Karpas-422 (cell line): ENCODE results near the gene PDCD2L. TPM values are rescaled to one million over a fixed set of nuclear protein-coding genes. Genes with fewer than 3 reads are reported as not detected.
A peak's percentile ranks its signal among the peaks of the same experiment; 100 is the strongest.
"Not testable (repeated sequence)": the region's sequence is repeated elsewhere in the genome, so short reads cannot be mapped to it uniquely, and the experiment has no call there.

Experiments
- DNase-seq: peaks from one replicate; pipeline ENCODE4 v3.0.0-alpha.2; 2015
- H2AFZ ChIP-seq: fragments of 200-600 bp; sonication (generic); 2 replicates; pipeline ENCODE4 v1.6.1; 2014; ENCODE audit warnings: antibody characterized with exemption, low read length, mixed read lengths
- H3K27ac ChIP-seq: fragments of 200-600 bp; sonication (generic); 2 replicates; pipeline ENCODE4 v1.5.1; 2014; ENCODE audit warnings: mild to moderate bottlenecking, low read length, moderate library complexity
- H3K27me3 ChIP-seq: fragments of 200-600 bp; sonication (generic); 2 replicates; pipeline ENCODE4 v1.6.1; 2014; ENCODE audit warnings: low read length, mixed read lengths
- H3K36me3 ChIP-seq: fragments of 200-600 bp; sonication (generic); 2 replicates; pipeline ENCODE4 v1.6.1; 2014; ENCODE audit warnings: low read length, mixed read lengths; ENCODE audit not compliant: insufficient read depth
- H3K4me1 ChIP-seq: fragments of 200-600 bp; sonication (generic); 2 replicates; pipeline ENCODE4 v1.6.1; 2014; ENCODE audit warnings: mild to moderate bottlenecking, low read length, mixed read lengths
- H3K4me2 ChIP-seq: fragments of 200-600 bp; sonication (generic); 2 replicates; pipeline ENCODE4 v1.6.1; 2014; ENCODE audit warnings: low read length, low read depth, mild to moderate bottlenecking; ENCODE audit not compliant: poor library complexity, severe bottlenecking
- H3K4me3 ChIP-seq: fragments of 200-600 bp; sonication (generic); 2 replicates; pipeline ENCODE4 v1.5.1; 2014; ENCODE audit warnings: mild to moderate bottlenecking, antibody characterized with exemption, low read length, mixed read lengths
- H3K79me2 ChIP-seq: fragments of 200-600 bp; sonication (generic); 2 replicates; pipeline ENCODE4 v1.6.1; 2014; ENCODE audit warnings: mild to moderate bottlenecking, low read length, mixed read lengths
- H3K9ac ChIP-seq: fragments of 200-600 bp; sonication (generic); 2 replicates; pipeline ENCODE4 v1.6.0; 2014; ENCODE audit warnings: low read length
- H3K9me2 ChIP-seq: fragments of 200-600 bp; sonication (generic), shearing (Covaris generic); replicated peaks from 2 replicates; pipeline ENCODE4 v1.6.0; 2014; ENCODE audit warnings: mild to moderate bottlenecking, low read length, moderate library complexity; ENCODE audit not compliant: insufficient read depth
- H3K9me3 ChIP-seq: fragments of 300-700, 200-600 bp; sonication (generic); 2 replicates; pipeline ENCODE4 v1.6.1; 2014; ENCODE audit warnings: low read length, mixed read lengths
- H4K20me1 ChIP-seq: fragments of 200-600 bp; sonication (generic); 2 replicates; pipeline ENCODE4 v1.6.1; 2014; ENCODE audit warnings: mild to moderate bottlenecking, antibody characterized with exemption, low read length, low read depth; ENCODE audit not compliant: insufficient read depth
- total RNA-seq: library from RNA; depleted of rRNA; stranded (reverse); fragments of >200 nt; shearing (Covaris generic); gene quantifications from 2 replicates; pipeline ENCODE4 v1.2.3, GENCODE V29; 2014; ENCODE audit warnings: low replicate concordance

PDCD2L gene
- total RNA-seq, 1 experiment from 2014 or later: 38.1 TPM

DNA sequence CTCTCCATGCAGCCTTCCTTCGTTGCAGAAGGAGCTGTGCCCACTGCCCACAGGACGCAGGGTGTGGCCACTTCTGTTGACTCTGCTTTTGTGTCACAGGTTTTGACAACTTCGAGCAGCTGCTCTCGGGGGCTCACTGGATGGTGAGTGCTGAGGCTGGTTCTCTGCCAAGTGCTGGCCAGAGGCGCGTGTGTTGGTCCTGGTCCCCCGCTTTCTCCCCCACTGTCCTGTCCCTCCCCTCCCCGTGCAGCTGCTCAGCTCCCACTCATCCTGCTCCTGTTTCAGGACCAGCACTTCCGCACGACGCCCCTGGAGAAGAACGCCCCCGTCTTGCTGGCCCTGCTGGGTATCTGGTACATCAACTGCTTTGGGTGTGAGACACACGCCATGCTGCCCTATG, 10.6 kb upstream of the PDCD2L start:
- Histone ChIP-seq H3K36me3 (peaks cover 45% of the 10 kb centered on the region), H3K4me1 (no peaks in the 10 kb centered on the region), H3K4me3 (no peak overlapping the region), H3K9ac (no peak overlapping the region), H3K27ac (no peak overlapping the region), H3K79me2 (peaks cover 15% of the 10 kb centered on the region), H3K27me3 (no peaks in the 10 kb centered on the region), H4K20me1 (0 out of 2 replicates have a peak, but pooled peaks cover 11% of the 10 kb centered on the region), H3K9me3 (no peaks in the 10 kb centered on the region), H3K4me2 (no peak overlapping the region), H3K9me2 (no peaks in the 10 kb centered on the region), H2AFZ (no peak overlapping the region)
- DNase-seq: no peak

DNA sequence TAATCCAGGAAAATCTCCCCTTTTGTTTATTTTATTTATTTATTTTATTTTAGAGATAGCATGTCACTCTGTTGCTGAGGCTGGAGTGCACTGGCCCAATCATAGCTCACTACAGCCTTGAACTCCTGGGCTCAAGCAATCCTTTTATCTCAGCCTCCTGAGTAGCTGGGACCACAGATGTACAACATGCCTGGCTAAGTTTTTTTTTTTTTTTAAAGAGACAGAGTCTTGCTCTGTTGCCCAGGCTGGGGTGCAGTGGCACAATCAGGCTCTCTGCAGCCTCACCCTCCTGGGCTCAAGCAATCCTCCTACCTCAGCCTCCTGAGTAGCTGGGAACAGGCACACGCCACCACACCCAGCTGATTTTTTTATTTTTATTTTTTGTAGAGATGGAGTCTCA, 6.3 kb upstream of the PDCD2L start:
- peaks cover 26% of the 10 kb centered on the region for H3K36me3 ChIP-seq

DNA sequence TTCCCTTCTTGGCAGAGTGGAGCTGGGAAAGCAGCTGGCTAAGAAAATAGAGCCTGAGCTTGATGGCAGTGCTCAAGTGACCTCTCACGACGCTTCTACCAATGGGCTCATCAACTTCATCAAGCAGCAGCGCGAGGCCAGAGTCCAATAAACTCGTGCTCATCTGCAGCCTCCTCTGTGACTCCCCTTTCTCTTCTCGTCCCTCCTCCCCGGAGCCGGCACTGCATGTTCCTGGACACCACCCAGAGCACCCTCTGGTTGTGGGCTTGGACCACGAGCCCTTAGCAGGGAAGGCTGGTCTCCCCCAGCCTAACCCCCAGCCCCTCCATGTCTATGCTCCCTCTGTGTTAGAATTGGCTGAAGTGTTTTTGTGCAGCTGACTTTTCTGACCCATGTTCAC, 4.3 kb upstream of the PDCD2L start:
- no peak overlapping the region for H3K4me2 ChIP-seq
- H2AFZ ChIP-seq: no peak overlapping the region
- H4K20me1 ChIP-seq: 0 out of 2 replicates have a peak, but pooled peaks cover 6% of the 10 kb centered on the region
- no peaks in the 10 kb centered on the region for H3K27me3 ChIP-seq
- H3K9ac ChIP-seq: no peak overlapping the region
- no peaks in the 10 kb centered on the region for H3K9me3 ChIP-seq
- peaks cover 26% of the 10 kb centered on the region for H3K36me3 ChIP-seq
- no peak overlapping the region for H3K27ac ChIP-seq
- peaks cover 6% of the 10 kb centered on the region for H3K4me1 ChIP-seq
- peaks cover 6% of the 10 kb centered on the region for H3K79me2 ChIP-seq
- H3K9me2 ChIP-seq: no peaks in the 10 kb centered on the region
- no peak for DNase-seq
- no peak overlapping the region for H3K4me3 ChIP-seq

More for the DNA sequence above, 6.3 kb upstream of the PDCD2L start:
- Histone ChIP-seq H2AFZ (no peak overlapping the region), H3K4me3 (no peak overlapping the region), H3K4me2 (no peak overlapping the region), H3K9me2 (no peaks in the 10 kb centered on the region), H4K20me1 (0 out of 2 replicates have a peak, but pooled peaks cover 6% of the 10 kb centered on the region), H3K27me3 (no peaks in the 10 kb centered on the region), H3K9me3 (no peaks in the 10 kb centered on the region), H3K4me1 (no peaks in the 10 kb centered on the region), H3K9ac (no peak overlapping the region), H3K79me2 (no peaks in the 10 kb centered on the region), H3K27ac (no peak overlapping the region)
- DNase-seq: no peak

DNA sequence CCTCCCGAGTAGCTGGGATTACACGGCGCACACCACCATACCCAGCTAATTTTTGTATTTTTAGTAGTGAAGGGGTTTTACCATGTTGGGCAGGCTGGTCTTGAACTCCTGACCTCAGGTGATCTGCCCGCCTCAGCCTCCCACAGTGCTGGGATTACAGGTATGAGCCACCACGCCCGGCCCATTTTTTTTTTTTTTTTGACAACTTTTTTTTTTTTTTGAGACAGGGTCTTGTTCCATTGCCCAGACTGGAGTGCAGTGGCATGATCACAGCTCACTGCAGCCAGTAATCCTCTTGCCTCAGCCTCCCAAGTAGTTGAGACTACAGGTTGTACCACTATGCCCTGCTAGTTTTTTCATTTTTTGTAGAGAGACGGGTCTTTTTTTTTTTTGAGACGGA, 3.4 kb upstream of the PDCD2L start:
- H3K4me2 ChIP-seq, H2AFZ ChIP-seq, H3K9me2 ChIP-seq, H3K27ac ChIP-seq, H3K4me3 ChIP-seq, H4K20me1 ChIP-seq, H3K9me3 ChIP-seq, H3K9ac ChIP-seq, DNase-seq, H3K27me3 ChIP-seq: not testable (repeated sequence)
- H3K36me3 ChIP-seq: peaks cover 26% of the 10 kb centered on the region
- peaks cover 16% of the 10 kb centered on the region for H3K79me2 ChIP-seq
- peaks cover 13% of the 10 kb centered on the region for H3K4me1 ChIP-seq

DNA sequence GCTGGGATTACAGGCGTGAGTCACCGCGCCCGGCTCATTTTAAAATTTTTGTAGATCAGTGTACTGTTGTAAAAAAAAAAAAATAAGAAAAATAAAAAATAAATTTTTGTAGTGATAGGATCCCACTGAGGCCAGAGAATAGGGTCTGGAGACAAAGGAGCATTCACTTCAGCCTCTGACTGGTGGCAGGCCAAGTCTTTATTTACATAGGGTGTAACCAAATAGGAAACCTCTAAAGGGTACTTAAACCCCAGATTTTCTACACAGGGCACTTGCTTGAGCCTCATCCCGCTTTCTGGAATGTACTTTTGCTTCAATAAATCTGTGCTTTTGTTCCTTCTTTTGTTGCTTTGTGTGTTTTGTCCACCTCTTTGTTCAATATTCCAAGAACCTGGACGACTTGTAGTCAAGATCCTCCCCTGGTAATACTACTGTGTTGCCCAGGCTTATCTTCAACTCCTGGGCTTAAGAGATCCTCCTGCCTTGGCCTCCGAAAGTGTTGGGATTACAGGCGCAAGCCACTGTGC, 2.1 kb upstream of the PDCD2L start:
- H3K4me2 ChIP-seq: no peak overlapping the region
- no peak overlapping the region for H3K4me3 ChIP-seq
- no peaks in the 10 kb centered on the region for H3K9me3 ChIP-seq
- H3K27me3 ChIP-seq: no peaks in the 10 kb centered on the region
- no peaks in the 10 kb centered on the region for H3K9me2 ChIP-seq
- no peak overlapping the region for H3K27ac ChIP-seq
- peaks cover 25% of the 10 kb centered on the region for H3K79me2 ChIP-seq
- H3K9ac ChIP-seq: no peak overlapping the region
- H3K36me3 ChIP-seq: peaks cover 20% of the 10 kb centered on the region
- no peak overlapping the region for H2AFZ ChIP-seq
- DNase-seq: no peak
- H3K4me1 ChIP-seq: peaks cover 15% of the 10 kb centered on the region
- H4K20me1 ChIP-seq: no peaks in the 10 kb centered on the region

DNA sequence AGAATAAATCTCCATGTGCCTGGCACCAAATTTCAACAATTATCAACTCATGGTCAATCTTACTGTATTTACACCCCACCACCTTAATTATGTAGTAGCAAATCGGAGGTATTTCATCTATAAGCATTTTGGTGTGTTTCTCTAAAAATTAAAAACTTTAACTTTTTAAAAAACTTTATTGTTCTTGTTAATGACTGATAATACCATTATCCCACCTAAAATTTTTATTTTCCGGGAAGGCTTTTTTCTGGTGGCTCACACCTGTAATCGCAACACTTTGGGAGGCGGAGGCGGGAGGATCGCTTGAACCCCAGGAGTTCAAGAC, 453 bp upstream of the PDCD2L start:
- Histone ChIP-seq H3K4me1 (peaks cover 23% of the 10 kb centered on the region), H3K27ac (no peak overlapping the region), H3K4me3 (peak overlapping the region; percentile 94), H3K79me2 (peaks cover 41% of the 10 kb centered on the region), H3K27me3 (no peaks in the 10 kb centered on the region), H3K9me2 (no peaks in the 10 kb centered on the region), H2AFZ (peak overlapping the region; percentile 100), H3K9me3 (no peaks in the 10 kb centered on the region), H4K20me1 (no peaks in the 10 kb centered on the region), H3K4me2 (peak overlapping the region; percentile 77), H3K36me3 (peaks cover 25% of the 10 kb centered on the region), H3K9ac (peak overlapping the region; percentile 90)
- DNase-seq: no peak

DNA sequence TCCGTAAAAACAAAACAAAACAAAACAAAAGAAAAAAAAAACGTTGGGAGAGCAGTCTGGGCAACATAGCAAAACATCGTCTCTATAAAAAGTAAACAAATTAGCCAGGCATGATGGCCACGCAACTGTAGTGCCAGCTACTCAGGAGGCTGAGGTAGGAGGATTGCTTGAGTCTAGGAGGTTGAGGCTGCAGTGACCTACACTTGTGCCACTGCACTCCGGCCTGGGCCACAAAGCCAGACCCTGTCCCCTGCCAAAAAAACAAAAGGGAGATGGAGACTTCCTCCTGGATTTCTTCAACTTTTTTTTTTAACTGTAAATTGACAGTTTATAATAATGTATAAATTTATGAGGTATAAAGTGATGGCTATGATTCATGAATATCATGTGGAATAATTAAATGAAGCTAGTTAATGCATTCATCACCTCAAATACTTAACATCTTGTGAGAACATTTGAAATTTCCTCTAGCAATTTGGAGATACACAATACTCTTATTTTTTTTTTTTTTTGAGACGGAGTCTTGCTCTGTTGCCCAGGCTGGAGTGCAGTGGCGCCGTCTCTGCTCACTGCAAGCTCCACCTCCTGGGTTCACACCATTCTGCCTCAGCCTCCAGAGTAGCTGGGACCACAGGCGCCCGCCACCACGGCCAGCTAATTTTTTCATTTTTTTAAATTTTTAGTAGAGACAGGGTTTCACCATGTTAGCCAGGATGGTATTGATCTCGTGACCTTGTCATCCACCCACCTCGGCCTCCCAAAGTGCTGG, 1.9 kb downstream of the PDCD2L start:
- H2AFZ ChIP-seq: no peak overlapping the region
- H3K9me2 ChIP-seq: no peaks in the 10 kb centered on the region
- H3K4me3 ChIP-seq: peak overlapping the region; percentile 94; the same call in 1 of the 2 replicates
- H3K9ac ChIP-seq: no peak overlapping the region
- H4K20me1 ChIP-seq: no peaks in the 10 kb centered on the region
- no peaks in the 10 kb centered on the region for H3K9me3 ChIP-seq
- H3K27me3 ChIP-seq: no peaks in the 10 kb centered on the region
- peaks cover 27% of the 10 kb centered on the region for H3K4me1 ChIP-seq
- peak overlapping the region; percentile 77 for H3K4me2 ChIP-seq
- H3K36me3 ChIP-seq: peaks cover 28% of the 10 kb centered on the region
- no peak for DNase-seq
- H3K79me2 ChIP-seq: peaks cover 57% of the 10 kb centered on the region
- H3K27ac ChIP-seq: no peak overlapping the region

DNA sequence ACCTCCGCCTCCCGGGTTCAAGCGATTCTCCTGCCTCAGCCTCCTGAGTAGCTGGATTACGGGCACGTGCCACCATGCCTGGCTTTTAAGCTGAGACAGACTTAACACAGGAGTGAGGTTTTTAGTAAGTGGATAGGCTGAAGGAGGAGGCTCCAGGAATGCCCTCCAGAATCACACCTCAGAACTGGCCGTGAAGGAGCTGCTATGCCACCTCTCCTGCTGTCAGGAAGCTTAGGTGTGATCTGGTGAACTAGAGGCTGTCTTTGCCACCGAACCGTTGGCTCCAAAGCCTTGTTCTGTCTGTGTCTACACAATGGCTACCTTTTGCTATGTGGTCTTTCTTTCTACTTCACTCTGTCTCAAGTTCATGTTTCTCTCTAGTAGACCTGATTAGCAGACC, 4.2 kb downstream of the PDCD2L start:
- Histone ChIP-seq H3K9me3 (no peaks in the 10 kb centered on the region), H3K4me3 (no peak overlapping the region), H2AFZ (no peak overlapping the region), H3K4me1 (peaks cover 27% of the 10 kb centered on the region), H3K36me3 (peaks cover 29% of the 10 kb centered on the region), H3K27ac (no peak overlapping the region), H3K9me2 (no peaks in the 10 kb centered on the region), H3K79me2 (peaks cover 62% of the 10 kb centered on the region), H3K9ac (no peak overlapping the region), H3K4me2 (no peak overlapping the region), H4K20me1 (no peaks in the 10 kb centered on the region), H3K27me3 (no peaks in the 10 kb centered on the region)
- DNase-seq: no peak
